Measurements from ENCODE around the gene LY6G5B. TPM values are rescaled to one million over a fixed set of nuclear protein-coding genes. Genes with fewer than 3 reads are reported as not detected.

The LY6G5B gene
- total and polyA plus RNA-seq, 2 donors (not counting 3 experiments of a cell fraction or from before 2014, with no cell fraction given): 15.4 to 25.0 TPM

DNA sequence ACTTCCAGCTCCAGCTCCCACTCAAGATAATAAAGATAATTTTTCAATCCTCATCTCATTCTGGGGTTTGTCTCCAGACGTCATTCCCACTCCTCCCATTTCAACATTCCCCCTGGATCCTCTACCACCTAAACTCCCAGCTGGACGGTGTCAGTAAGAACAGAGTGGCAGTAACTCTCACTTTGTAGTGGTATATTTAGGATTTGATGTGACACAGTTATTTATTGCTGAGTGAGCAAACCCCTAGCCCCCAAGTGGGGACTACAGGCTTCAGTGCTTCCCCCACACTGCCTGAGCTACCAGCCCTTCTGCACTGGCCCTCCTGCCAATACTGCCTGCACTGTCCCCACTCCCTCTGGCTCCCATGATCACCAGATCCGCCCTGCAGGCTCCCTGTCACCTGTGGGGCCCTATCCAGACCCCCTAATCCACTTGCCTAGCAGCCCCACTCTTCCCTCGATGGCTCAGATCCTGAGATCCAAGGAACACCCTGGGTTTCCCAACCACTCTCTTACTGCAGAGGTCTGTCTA, 11.6 kb upstream of the LY6G5B start:
- H3K4me3 ChIP-seq (replicated peaks in 1 of 3; ENCODE audit: insufficient read depth in 1 of 3, low read depth in 1 of 3, low read length in 3 of 3): no peak overlapping the region
- POLR2A ChIA-PET: interaction anchor here (0.9 kb wide), 1 partner anchor 157 kb away, joined by 4 read pairs; the partner anchor contains the start of genes HSPA1A and HSPA1L
- no TSS peak for BruUV-seq (replicated peaks)

More for the DNA sequence above, 11.6 kb upstream of the LY6G5B start:
- H3K9me3 ChIP-seq (replicated peaks; ENCODE audit: control insufficient read depth, insufficient read depth, low read length): no peaks in the 10 kb centered on the region
- no peaks in the 10 kb centered on the region for H3K9me1 ChIP-seq (replicated peaks; ENCODE audit: control insufficient read depth, extremely low read depth, insufficient read depth, low read length)
- H3K27ac ChIP-seq (ENCODE audit: insufficient read depth, low read depth, low read length): no peak overlapping the region
- peaks cover 30% of the 10 kb centered on the region for H3K4me1 ChIP-seq (ENCODE audit: control insufficient read depth, extremely low read depth, insufficient read depth, low read length)
- intact Hi-C loops (cut with micrococcal nuclease): no loop called here
- no peaks in the 10 kb centered on the region for H4K20me1 ChIP-seq (replicated peaks; ENCODE audit: control insufficient read depth, extremely low read depth, insufficient read depth, low read length)
- dilution Hi-C loops (cut with MboI; ENCODE audit: extremely low pct_ligation_motif_present, low sequenced_read_pairs): no loop called here
- TF ChIP-seq MYC (IDR thresholded peaks at IDR 0.05; ENCODE audit: low read depth, low read length) (no peak), FOS (IDR thresholded peaks at IDR 0.05; ENCODE audit: borderline replicate concordance, insufficient read depth, low read length) (no peak), JUN (IDR thresholded peaks at IDR 0.05; ENCODE audit: borderline replicate concordance, insufficient read depth, insufficient read length, low read depth) (no peak), EZH2 (IDR thresholded peaks at IDR 0.05; ENCODE audit: borderline replicate concordance, low read depth, low read length, severe bottlenecking) (no peak), POLR2AphosphoS5 (IDR thresholded peaks at IDR 0.05; ENCODE audit: insufficient read depth, low read depth, low read length) (no peak), GATA2 (IDR thresholded peaks at IDR 0.05; ENCODE audit: insufficient read depth, insufficient read length, low read depth, low read length) (no peak), POLR2A (IDR thresholded peaks at IDR 0.05; ENCODE audit: low read depth, low read length) (no peak)
- TF ChIP-seq, protein P1, sequence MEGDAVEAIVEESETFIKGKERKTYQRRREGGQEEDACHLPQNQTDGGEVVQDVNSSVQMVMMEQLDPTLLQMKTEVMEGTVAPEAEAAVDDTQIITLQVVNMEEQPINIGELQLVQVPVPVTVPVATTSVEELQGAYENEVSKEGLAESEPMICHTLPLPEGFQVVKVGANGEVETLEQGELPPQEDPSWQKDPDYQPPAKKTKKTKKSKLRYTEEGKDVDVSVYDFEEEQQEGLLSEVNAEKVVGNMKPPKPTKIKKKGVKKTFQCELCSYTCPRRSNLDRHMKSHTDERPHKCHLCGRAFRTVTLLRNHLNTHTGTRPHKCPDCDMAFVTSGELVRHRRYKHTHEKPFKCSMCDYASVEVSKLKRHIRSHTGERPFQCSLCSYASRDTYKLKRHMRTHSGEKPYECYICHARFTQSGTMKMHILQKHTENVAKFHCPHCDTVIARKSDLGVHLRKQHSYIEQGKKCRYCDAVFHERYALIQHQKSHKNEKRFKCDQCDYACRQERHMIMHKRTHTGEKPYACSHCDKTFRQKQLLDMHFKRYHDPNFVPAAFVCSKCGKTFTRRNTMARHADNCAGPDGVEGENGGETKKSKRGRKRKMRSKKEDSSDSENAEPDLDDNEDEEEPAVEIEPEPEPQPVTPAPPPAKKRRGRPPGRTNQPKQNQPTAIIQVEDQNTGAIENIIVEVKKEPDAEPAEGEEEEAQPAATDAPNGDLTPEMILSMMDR (IDR thresholded peaks at IDR 0.05; ENCODE audit: extremely low read depth in 1 of 2, insufficient read depth in 1 of 2, low read depth in 1 of 2, low read length in 2 of 2): no peak
- TF ChIP-seq, protein P2, sequence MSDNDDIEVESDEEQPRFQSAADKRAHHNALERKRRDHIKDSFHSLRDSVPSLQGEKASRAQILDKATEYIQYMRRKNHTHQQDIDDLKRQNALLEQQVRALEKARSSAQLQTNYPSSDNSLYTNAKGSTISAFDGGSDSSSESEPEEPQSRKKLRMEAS (IDR thresholded peaks at IDR 0.05; ENCODE audit: insufficient read depth, insufficient read length): no peak
- H2AFZ ChIP-seq (ENCODE audit: low read depth, low read length): no peak overlapping the region
- FAIRE-seq: no peak
- no peak for DNase-seq (ENCODE audit: low read depth, low spot score)
- no peak overlapping the region for H3K4me2 ChIP-seq (ENCODE audit: insufficient read depth, low read length)
- H3K27me3 ChIP-seq (ENCODE audit: control insufficient read depth in 2 of 2, insufficient read depth in 2 of 2, low read length in 2 of 2): no peaks in the 10 kb centered on the region
- no peak overlapping the region for H3K9ac ChIP-seq (replicated peaks; ENCODE audit: extremely low read depth, insufficient read depth, low read length)
- CTCF ChIA-PET: interaction anchor here (0.6 kb wide), 1 partner anchor 107 kb away, joined by 3 read pairs; no protein-coding TSS in a partner anchor
- peaks cover 3 to 4% of the 10 kb centered on the region in 2 experiments for H3K36me3 ChIP-seq (ENCODE audit: control insufficient read depth in 2 of 2, extremely low read depth in 1 of 2, insufficient read depth in 2 of 2, low read length in 2 of 2)
- peaks cover 22% of the 10 kb centered on the region for H3K79me2 ChIP-seq (ENCODE audit: control insufficient read depth, insufficient read depth, low read length)
